MG63 (cell line): ENCODE results near the gene PNMA8A. TPM values are rescaled to one million over a fixed set of nuclear protein-coding genes. Genes with fewer than 3 reads are reported as not detected.

Source experiments
- DNase-seq: peaks from one replicate; pipeline ENCODE4 v3.0.0-alpha.2; 2020
- H3K27me3 ChIP-seq: fragments of 250-450 bp; sonication (Bioruptor Pico); 2 replicates; pipeline ENCODE4 v1.5.1; 2020; ENCODE audit warnings: mild to moderate bottlenecking, moderate library complexity
- H3K36me3 ChIP-seq: fragments of 250-450 bp; sonication (Bioruptor Pico); 2 replicates; pipeline ENCODE4 v1.5.1; 2020; ENCODE audit warnings: mild to moderate bottlenecking, moderate library complexity
- H3K4me3 ChIP-seq: fragments of 250-450 bp; sonication (Bioruptor Pico); 2 replicates; pipeline ENCODE4 v1.5.1; 2020; ENCODE audit warnings: mild to moderate bottlenecking, moderate library complexity
- H3K9me3 ChIP-seq: fragments of 250-450 bp; sonication (Bioruptor Pico); 2 replicates; pipeline ENCODE4 v1.5.1; 2020; ENCODE audit warnings: mild to moderate bottlenecking, moderate library complexity
- total RNA-seq: library from RNA; depleted of rRNA; stranded (reverse); fragments of >200 nt; shearing (Covaris generic); gene quantifications from 2 replicates; pipeline ENCODE4 v1.2.3, GENCODE V29; 2014; ENCODE audit warnings: low replicate concordance; rRNA removed

Gene PNMA8A
- total RNA-seq, 1 experiment from 2014 or later = 0.46 TPM

- Histone ChIP-seq H3K4me3 (peak overlapping the region; percentile 19), H3K36me3 (no peaks in the 10 kb centered on the region), H3K27me3 (peaks cover 46% of the 10 kb centered on the region), H3K9me3 (no peaks in the 10 kb centered on the region)
- peak; percentile 43 for DNase-seq
Measured at GRCh38 chr19:46426506-46427162, 44.7 kb downstream of the PNMA8A start.

DNA sequence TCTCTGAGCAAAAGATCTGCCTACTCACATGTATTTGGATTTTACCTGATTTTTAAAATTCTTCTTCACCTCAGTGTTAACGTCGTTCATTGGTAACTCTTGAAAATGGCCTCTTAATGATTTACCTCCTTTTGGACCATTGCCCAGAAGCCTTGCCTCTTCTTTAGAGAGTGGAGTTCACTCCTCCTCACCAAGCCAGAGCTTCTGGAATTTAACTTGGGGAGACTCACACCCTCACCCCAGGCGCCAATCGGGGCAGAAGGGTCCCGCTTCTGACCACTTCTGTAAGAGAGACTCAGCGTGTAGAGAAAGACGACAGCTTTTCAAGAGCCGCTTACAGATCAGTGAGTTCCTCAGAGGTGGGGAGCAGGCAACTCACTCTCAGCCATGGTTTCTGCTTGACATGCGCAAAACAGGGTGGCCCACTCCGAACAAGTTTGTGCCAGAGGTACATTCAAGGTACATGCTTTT is 45.3 kb downstream of the PNMA8A start:
- H3K4me3 ChIP-seq = peak overlapping the region; percentile 19; the same call in 1 of the 2 replicates
- DNase-seq = no peak

GRCh38 chr19:46423188-46423587 is 48.2 kb downstream of the PNMA8A start:
- no peak overlapping the region for H3K4me3 ChIP-seq
- H3K9me3 ChIP-seq = no peaks in the 10 kb centered on the region
- no peaks in the 10 kb centered on the region for H3K36me3 ChIP-seq
- DNase-seq = no peak
- H3K27me3 ChIP-seq = peaks cover 32% of the 10 kb centered on the region

More for the DNA sequence above, 45.3 kb downstream of the PNMA8A start:
- H3K36me3 ChIP-seq = no peaks in the 10 kb centered on the region
- H3K27me3 ChIP-seq = peaks cover 46% of the 10 kb centered on the region
- H3K9me3 ChIP-seq = no peaks in the 10 kb centered on the region

DNA sequence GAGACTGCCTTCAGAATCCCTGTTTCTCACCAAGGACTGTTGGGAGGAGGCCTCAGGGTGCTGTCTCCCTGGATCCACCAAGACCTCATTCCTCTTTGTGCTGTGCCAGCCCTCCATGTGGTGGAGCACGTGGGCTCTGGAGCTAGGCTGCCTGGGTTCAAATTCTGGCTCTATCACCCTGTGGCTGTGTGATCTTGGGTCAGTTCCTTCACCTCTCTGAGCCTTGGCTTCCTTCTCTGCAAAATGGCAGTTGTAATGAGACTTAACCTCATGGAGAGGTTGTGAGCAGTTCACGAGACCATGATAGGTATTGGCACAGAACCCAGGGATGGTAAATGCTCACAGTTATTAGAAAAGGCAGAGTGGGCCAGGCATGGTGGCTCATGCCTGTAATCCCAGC is 49.0 kb downstream of the PNMA8A start:
- H3K4me3 ChIP-seq = no peak overlapping the region
- H3K36me3 ChIP-seq = no peaks in the 10 kb centered on the region
- DNase-seq = no peak
- no peaks in the 10 kb centered on the region for H3K9me3 ChIP-seq
- peaks cover 24% of the 10 kb centered on the region for H3K27me3 ChIP-seq

DNA sequence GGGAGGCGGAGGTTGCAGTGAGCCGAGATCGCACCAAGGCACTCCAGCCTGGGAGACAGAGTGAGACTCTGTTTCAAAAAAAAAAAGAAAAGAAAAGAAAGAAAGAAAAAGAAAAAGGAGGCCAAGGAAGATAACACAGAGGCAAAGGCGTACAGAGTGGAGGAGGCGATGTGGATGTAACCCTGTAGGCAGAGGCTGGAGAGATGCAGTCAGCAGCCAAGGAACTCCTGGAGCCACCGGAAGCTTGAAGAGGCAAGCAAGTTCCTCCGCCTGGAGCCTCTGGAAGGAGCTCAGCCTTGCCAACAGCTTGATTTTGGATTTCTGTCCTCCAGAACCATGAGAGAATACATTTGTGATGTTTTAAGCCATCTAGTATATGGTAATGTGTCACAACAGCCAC is 51.3 kb downstream of the PNMA8A start:
- Histone ChIP-seq H3K4me3 (no peak overlapping the region), H3K36me3 (no peaks in the 10 kb centered on the region), H3K9me3 (no peaks in the 10 kb centered on the region), H3K27me3 (peaks cover 6% of the 10 kb centered on the region)
- DNase-seq = no peak

Other genes with a start within 250 kb of the PNMA8A start
- not detected in 2 replicates for gene IGFL1, start 241.8 kb downstream of the PNMA8A start, total RNA-seq
- not detected in 2 replicates for gene HIF3A, start 174.5 kb downstream of the PNMA8A start, total RNA-seq
- 90.7 and 102 TPM in 2 replicates for gene PPP5C, start 124.5 kb downstream of the PNMA8A start, total RNA-seq
- gene CCDC8, start 58.0 kb downstream of the PNMA8A start, total RNA-seq = 11.6 and 15.9 TPM in 2 replicates
- gene PNMA8C, start 42.6 kb downstream of the PNMA8A start, total RNA-seq = not detected in 2 replicates
- not detected in 2 replicates for gene PNMA8B, start 24.3 kb upstream of the PNMA8A start, total RNA-seq
- 90.4 and 116 TPM in 2 replicates for gene CALM3, start 129.8 kb upstream of the PNMA8A start, total RNA-seq
- not detected in 2 replicates for gene PTGIR, start 153.5 kb upstream of the PNMA8A start, total RNA-seq
- not detected in 2 replicates for gene GNG8, start 164.6 kb upstream of the PNMA8A start, total RNA-seq
- 1.5 and 1.7 TPM in 2 replicates for gene DACT3, start 189.6 kb upstream of the PNMA8A start, total RNA-seq
- gene PRKD2, start 245.6 kb upstream of the PNMA8A start, total RNA-seq = 8.6 and 20.4 TPM in 2 replicates